AG04450 (cell line): ENCODE data around the gene NUDT1. TPM values are rescaled to one million over a fixed set of nuclear protein-coding genes. Genes with fewer than 3 reads are reported as not detected.

ENCODE experiments used
- CTCF ChIA-PET: fragments of 300-600, 350-600 bp; formaldehyde crosslinking; extraction: SDS; loops from one replicate; lab custom pipeline; 2022; ENCODE audit warnings: antibody characterized with exemption, inconsistent platforms; lab: Charles Lee
- POLR2A ChIA-PET: fragments of 350-600 bp; formaldehyde crosslinking; extraction: SDS; loops from one replicate; lab custom pipeline; 2021; ENCODE audit warnings: antibody characterized with exemption, inconsistent platforms; lab: Yijun Ruan, JAX
- DNase-seq: peaks from one replicate; pipeline ENCODE4 v3.0.0-alpha.2; 2011; ENCODE audit warnings: low read depth, low spot score
- H3K27ac ChIP-seq: one replicate; pipeline ENCODE4 v1.5.1; 2012; ENCODE audit warnings: low read depth, low read length, control low read depth
- H3K27me3 ChIP-seq: one replicate; pipeline ENCODE4 v1.6.0; 2012; ENCODE audit warnings: low read length; ENCODE audit not compliant: control insufficient read depth, insufficient read depth
- H3K4me3 ChIP-seq: 2 replicates; pipeline ENCODE4 v1.5.1; 2011; ENCODE audit warnings: mild to moderate bottlenecking, low read depth, low read length, control low read depth
- H3K9me3 ChIP-seq: 2 replicates; pipeline ENCODE4 v1.5.1; 2012; ENCODE audit warnings: low read length; ENCODE audit not compliant: control insufficient read depth, insufficient read depth
- polyA plus RNA-seq: library from polyadenylated mRNA; depleted of rRNA; stranded (reverse); fragments of >200 nt; gene quantifications from 2 replicates; pipeline ENCODE4 v1.2.3, GENCODE V29; 2011
- TF ChIP-seq, protein P1 (sequence below): IDR thresholded peaks from 2 replicates; pipeline ENCODE4 v1.5.1; 2011; ENCODE audit warnings: low read depth, low read length, control low read depth, inconsistent platforms

Gene NUDT1
- polyA plus RNA-seq, 1 experiment: 11.5 TPM

DNA sequence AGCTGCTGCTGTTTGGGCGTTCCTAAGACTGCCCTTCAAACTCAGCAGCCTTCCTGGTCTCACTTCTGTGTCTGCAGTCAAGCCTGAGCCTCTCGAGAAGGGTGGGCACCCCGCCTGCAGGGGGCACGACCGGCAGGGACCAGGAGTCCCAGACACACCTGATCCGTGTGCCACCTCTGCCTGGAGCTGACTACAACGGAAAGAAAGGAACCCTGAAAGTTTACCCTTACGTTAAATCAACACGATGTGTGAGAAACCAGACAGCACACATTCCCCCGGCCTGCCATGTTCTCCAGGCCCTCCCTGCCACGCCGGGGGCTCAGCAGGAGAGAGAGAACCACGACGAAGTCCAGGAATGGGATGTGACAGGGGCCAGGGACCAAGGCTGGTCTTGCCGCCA, 14.3 kb upstream of the NUDT1 start:
- Histone ChIP-seq H3K9me3 (no peaks in the 10 kb centered on the region), H3K27me3 (no peaks in the 10 kb centered on the region), H3K27ac (no peak overlapping the region), H3K4me3 (no peak overlapping the region)
- TF ChIP-seq, protein P1, sequence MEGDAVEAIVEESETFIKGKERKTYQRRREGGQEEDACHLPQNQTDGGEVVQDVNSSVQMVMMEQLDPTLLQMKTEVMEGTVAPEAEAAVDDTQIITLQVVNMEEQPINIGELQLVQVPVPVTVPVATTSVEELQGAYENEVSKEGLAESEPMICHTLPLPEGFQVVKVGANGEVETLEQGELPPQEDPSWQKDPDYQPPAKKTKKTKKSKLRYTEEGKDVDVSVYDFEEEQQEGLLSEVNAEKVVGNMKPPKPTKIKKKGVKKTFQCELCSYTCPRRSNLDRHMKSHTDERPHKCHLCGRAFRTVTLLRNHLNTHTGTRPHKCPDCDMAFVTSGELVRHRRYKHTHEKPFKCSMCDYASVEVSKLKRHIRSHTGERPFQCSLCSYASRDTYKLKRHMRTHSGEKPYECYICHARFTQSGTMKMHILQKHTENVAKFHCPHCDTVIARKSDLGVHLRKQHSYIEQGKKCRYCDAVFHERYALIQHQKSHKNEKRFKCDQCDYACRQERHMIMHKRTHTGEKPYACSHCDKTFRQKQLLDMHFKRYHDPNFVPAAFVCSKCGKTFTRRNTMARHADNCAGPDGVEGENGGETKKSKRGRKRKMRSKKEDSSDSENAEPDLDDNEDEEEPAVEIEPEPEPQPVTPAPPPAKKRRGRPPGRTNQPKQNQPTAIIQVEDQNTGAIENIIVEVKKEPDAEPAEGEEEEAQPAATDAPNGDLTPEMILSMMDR: no peak
- DNase-seq: no peak
- CTCF ChIA-PET: no interaction called here
- POLR2A ChIA-PET: no interaction called here

DNA sequence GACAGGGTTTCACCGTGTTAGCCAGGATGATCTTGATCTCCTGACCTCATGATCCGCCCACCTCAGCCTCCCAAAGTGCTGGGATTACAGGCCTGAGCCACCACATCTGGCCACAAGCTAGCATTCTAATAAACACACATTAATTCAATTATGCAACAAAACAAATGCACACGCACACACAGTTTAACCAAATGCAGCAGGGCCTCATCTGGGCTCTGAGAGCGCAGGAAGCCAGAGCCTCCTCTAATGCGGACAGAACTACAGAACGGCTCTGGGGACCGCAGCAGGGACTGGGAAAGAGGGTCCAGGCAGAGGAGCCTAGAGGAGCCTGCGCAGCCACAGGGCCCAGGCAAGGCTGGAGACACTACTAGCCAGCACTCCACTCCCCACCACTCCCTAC, 13.1 kb upstream of the NUDT1 start:
- no peaks in the 10 kb centered on the region for H3K27me3 ChIP-seq
- ChIA-PET CTCF (interaction anchor here (0.6 kb wide), 1 partner anchor 724 kb away, joined by 4 read pairs; no protein-coding TSS in a partner anchor), POLR2A (no interaction called here)
- DNase-seq: no peak
- no peak overlapping the region for H3K4me3 ChIP-seq
- TF ChIP-seq, protein P1: no peak
- H3K27ac ChIP-seq: no peak overlapping the region
- no peaks in the 10 kb centered on the region for H3K9me3 ChIP-seq

DNA sequence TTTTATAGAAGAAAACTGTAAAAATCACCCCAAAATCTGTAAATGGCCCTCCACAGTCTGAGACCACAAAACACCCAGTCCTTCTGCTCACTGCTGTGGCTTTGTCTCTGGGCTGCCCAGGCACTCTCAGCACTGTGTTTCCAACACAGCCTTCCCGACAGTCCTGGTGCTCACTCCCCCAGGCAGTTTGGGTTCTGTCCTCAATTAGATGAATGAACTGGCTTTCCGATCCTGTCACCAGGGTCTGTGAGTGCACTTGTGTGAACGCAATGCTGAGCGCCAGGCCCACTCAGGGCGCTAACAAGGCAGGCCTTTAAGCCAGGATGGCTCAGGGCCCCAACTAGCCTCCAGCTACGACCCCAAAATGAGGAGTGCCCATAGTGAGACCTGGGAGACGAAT, 12.6 kb upstream of the NUDT1 start:
- no peak for DNase-seq
- TF ChIP-seq, protein P1: no peak
- Histone ChIP-seq H3K27ac (no peak overlapping the region), H3K9me3 (no peaks in the 10 kb centered on the region), H3K4me3 (no peak overlapping the region), H3K27me3 (no peaks in the 10 kb centered on the region)
- ChIA-PET POLR2A (no interaction called here), CTCF (no interaction called here)

DNA sequence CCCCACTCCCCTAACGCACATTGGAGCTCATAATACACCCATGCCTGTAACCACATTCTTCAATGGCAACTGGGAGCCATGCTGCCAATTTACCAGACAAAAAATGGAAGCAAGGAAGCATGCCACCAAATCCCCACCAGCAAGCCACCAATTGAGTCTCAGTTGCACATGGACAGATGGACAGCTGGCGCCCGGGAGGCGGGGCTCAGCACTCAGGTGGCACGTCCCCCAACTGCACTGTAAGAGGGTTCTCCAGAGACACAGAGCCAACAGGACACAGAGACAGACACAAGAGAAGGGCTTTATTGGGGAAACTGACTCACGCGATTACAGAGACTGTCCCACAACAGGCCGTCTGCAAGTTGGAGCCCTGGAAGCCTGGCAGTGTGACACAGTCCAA, 11.8 kb upstream of the NUDT1 start:
- no peak overlapping the region for H3K4me3 ChIP-seq
- ChIA-PET POLR2A (no interaction called here), CTCF (interaction anchor here (0.7 kb wide), 1 partner anchor 651 kb away, joined by 3 read pairs; no protein-coding TSS in a partner anchor)
- TF ChIP-seq, protein P1: no peak
- no peak overlapping the region for H3K27ac ChIP-seq
- no peak for DNase-seq
- no peaks in the 10 kb centered on the region for H3K27me3 ChIP-seq
- no peaks in the 10 kb centered on the region for H3K9me3 ChIP-seq

DNA sequence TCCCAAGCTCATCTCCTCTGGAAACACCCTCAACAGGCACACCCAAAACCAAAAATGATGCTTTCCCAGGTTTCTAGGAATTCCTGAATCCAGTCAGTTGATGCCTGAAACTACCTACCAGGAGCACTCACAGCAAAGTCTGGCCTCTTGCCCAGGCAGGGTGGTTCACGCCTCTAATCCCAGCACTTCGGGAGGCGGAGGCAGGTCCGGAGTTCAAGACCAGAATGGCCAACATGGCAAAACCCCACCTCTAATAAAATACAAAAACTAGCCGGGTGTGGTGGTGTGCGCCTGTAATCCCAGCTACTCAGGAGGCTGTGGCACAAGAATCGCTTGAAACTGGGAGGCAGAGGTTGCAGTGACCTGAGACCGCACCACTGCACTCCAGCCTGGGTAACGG, 11.1 kb upstream of the NUDT1 start:
- ChIA-PET CTCF (interaction anchor here (0.7 to 2.3 kb wide), 2 partner anchors 117 to 652 kb away, joined by 3 to 10 read pairs; no protein-coding TSS in a partner anchor), POLR2A (no interaction called here)
- no peak for DNase-seq
- TF ChIP-seq, protein P1: no peak
- H3K4me3 ChIP-seq: no peak overlapping the region
- H3K27me3 ChIP-seq: no peaks in the 10 kb centered on the region
- H3K9me3 ChIP-seq: no peaks in the 10 kb centered on the region
- no peak overlapping the region for H3K27ac ChIP-seq
